ENCODE measurements around the gene MYH11.

The MYH11 gene

DNA sequence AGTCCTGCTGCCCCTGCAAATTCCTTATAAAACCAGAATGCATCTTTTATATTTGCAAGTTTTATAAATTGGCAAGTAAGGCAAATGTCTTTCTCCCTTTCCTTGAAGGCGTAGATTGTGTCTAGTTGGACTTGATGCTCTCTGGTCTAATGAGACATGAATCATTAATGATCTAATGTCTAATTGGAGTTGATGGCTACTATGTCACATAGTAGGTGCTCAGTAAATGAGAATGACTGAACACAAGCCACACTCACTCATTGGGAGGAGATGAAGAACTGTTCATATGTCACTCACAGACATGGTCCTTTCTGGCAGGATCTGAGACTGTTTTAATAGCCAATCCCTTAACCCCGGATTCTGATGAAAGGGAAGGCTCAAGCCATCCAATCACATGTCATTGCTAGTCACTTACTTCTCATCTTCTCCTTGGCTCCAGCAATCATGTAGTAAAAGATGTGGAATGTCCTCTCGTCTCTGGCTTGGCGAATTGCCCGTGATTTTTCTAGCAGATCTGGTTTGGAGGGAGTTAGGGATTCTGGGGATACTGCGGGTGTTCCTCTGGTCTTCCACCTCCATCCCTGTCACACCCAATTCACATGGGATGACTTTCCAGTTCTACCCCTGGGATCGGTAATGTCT is 81.0 kb downstream of the MYH11 start:
- DNase-seq, result no peak

- DNase-seq, result peak in 1 of 5 experiments; percentile 44
These were observed 81.6 kb downstream of the MYH11 start for GRCh38 chr16:15775209-15775608.

DNA sequence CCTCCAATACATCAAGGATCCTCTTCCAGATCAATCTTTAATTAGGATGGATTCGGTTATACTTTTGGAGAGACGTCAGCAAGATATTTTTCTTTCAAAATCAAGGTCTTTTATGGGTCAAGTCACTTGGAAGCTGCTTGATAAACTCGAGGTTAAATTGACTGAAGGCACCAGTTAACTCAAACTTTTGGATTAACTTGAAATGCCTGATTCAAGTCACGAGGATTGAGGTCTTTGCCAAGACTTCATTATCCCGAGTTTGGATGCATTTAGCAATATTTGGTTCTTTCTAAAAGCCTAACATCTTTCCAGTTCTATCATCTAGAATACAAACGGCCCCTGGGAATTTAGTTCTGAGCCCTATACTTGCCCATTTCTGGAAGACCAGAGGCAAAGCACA is 82.9 kb downstream of the MYH11 start:
- no peak for DNase-seq

GRCh38 chr16:15772579-15773293 is 84.1 kb downstream of the MYH11 start:
- no peak for DNase-seq

DNA sequence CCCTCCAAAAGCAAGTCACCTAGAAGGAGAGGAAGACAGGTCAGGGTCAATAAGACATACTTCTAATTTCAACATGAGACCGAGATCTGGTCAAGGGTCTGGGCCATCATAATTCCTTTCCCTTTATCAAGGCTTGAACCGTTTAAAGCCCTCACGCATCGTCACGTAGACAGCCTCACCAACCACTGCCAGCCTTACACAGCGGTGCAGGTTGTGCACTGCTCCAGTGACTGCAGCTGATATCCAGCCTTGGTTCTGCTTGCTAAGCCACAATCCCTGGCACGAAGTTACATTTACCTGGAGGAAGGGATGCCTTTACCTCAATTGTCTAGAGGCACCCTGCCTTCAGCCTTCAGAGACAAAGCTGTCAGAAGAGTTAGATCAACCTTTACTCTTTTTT is 85.1 kb downstream of the MYH11 start:
- no peak for DNase-seq

DNA sequence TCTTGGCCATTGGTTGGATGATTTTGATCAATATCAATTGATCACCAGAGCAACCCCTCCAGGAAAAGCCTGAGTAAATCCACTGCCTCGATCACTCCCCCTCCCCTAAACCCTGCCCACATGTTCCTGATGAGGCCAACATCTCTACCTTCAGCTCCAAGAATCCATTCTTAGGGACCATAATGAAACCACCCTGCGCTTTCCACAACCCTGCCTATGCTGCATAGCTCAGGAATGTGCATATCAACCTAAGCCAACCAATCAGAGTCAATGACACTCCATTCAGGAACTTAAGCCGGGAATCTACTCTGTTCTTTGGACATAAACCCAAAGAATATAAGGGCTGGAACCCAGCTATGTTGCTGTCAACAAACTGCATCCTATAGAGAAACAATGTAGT is 86.3 kb downstream of the MYH11 start:
- DNase-seq, result no peak

DNA sequence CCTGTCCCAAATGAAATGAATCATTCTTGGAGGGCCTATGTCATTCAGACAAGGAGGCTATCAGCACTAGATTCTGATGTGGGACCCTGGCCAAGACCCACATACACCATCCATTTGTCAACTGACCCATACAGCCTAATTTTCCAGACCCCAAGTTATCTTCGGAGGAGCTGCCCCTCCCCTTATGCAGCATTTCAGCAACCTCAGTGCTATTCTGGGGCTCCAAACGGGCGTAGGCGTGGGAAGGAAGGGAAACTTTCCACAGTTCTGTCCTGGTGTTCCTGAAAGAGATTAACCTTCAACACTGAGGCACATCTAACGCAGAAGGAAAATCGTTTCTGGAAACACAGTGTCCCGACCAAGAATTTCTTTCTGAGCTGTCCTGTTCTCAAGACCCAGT is 86.7 kb downstream of the MYH11 start:
- DNase-seq, result no peak

- no peak for DNase-seq
These were observed 87.6 kb downstream of the MYH11 start for GRCh38 chr16:15769239-15769638.

DNA sequence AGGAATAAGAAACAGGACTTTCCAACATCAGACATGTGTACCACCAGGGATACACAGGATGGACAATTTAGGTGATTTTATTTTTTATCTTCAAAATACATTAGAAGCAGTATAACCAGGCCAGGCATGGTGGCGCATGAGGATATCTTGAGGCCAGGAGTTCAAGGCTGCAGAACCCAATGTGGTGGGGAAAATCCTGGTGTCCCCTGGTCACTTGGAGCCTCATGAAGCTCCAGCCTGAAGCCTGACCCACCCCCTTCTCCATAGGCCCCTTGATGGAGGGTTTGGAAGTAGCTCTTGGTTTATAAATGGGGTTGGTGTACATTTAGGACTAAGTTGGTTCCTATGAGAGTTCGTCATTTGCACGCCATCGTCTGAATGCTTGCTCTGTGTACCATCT is 88.6 kb downstream of the MYH11 start:
- DNase-seq, result no peak

- DNase-seq, result no peak
These were observed 89.9 kb downstream of the MYH11 start for GRCh38 chr16:15766918-15767317.

DNA sequence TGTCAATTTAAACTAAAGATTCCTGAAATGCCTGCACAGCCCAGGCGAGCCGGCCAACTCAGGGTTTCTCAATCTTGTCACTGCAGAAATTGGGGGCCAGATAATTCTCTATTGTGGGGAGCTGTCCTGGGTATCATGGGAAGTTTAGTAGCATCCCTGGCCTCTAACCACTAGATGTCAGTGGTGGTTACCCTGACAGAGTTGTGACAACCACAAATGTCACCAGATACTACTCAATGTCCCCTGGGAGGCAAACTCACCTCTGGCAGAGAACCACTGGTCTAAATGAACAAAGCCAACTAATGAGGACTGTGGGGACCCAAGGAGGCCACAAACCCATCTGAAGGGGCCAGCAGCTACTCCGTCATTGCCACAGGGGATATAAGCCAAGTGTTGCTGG is 90.9 kb downstream of the MYH11 start:
- DNase-seq, result peak in 1 of 5 experiments; percentile 64

- DNase-seq, result no peak
These were observed 91.7 kb downstream of the MYH11 start for GRCh38 chr16:15765116-15765515.

GRCh38 chr16:15764112-15764511 is 92.7 kb downstream of the MYH11 start:
- no peak for DNase-seq

DNA sequence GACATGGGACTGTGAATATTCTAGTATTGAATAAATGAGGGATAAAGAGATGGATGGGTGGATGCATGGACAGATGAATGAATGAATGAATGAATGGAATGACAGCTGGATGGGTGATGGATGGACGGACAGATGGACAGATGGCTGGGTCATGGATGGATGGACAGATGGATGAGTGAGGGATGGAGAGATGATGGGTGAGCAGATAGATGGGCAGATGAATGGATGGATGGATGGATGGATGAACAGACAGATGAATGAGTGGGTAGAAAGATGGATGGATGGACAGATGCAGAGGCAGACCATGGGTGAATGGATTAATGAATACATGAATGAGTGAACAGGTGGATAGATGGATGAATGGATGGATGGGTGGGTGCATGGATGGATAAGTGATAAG is 96.7 kb downstream of the MYH11 start:
- DNase-seq, result no peak

DNA sequence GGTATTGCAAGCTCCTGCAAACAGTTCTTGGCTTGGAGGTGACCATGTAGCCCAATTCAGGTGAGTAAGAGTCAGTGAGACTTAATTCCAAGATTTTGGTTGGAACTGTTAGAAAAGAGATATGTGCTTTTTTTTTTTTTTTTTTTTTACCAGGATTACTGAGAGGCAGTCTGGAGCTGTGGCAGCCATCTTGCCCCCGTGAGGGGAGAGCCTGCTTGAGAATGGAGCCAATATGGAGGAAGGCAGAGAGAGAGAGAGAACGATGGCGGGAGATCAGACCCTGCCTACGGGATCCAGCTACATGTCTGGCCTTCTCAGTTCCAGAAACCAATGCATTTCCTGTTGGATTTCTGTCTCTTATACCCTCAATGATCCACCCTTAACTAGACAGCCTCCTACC is 97.8 kb downstream of the MYH11 start:
- no peak for DNase-seq

GRCh38 chr16:15757630-15758251 is 99.1 kb downstream of the MYH11 start:
- DNase-seq, result peak in 1 of 5 experiments; percentile 55

GRCh38 chr16:15757077-15757386 is 99.8 kb downstream of the MYH11 start:
- DNase-seq, result no peak

- DNase-seq, result no peak
These were observed 101.8 kb downstream of the MYH11 start for GRCh38 chr16:15754821-15755534.

DNA sequence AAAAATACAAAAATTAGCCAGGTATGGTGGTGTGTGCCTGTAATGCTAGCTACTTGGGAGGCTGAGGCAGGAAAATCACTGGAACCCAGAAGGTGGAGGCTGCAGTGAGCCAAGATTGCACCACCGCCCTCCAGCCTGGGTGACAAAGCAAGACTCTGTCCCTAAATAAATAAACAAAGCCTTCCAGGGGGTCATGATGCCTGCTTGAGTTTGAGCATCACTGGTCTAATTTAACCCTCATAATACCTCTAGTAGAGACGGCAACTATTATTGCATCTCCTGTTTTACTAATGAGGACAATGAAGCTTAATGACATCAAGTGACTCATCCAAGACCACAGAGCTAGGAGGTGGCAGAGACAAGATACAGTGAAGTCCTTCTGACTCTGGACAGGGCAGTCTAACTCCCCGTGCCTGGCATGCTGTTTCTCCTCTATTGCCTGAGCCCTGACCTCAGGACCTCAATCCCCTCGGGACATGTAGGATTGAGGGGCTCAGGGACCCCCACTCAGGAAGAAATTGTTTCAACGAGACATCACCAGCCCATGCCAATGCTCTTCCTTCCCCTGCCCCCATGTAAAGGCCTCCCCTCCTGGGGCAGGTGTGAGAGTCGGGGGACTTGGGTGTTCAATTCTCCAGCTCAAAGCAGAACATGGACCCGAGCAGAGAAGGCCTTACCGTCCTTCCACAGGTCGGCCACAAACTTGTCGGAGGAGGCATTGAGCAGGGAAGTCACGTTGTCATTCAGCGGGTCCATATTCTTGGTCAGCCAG is 103.9 kb downstream of the MYH11 start:
- no peak for DNase-seq

GRCh38 chr16:15751940-15752339 is 104.9 kb downstream of the MYH11 start:
- no peak for DNase-seq

GRCh38 chr16:15749985-15750384 is 106.8 kb downstream of the MYH11 start:
- DNase-seq, result no peak

DNA sequence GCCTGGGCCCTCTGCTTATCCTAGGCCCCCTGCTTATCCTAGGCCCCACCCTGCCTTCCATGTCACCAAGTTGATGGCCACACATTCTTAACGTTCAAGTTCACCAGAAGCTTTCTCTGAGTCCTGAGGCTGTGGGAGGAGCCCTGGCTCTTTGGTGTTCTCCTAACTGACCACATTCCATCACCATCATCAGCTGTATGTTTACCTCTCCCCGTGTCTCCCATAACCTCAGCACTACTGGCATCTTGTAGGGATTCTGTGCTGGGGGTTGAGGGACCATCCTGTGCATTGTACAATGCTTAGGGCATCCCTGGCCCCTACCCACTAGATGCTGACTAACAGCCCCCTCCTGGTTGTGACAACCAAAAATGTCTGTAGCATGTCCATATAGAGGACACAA is 107.5 kb downstream of the MYH11 start:
- DNase-seq, result no peak

DNA sequence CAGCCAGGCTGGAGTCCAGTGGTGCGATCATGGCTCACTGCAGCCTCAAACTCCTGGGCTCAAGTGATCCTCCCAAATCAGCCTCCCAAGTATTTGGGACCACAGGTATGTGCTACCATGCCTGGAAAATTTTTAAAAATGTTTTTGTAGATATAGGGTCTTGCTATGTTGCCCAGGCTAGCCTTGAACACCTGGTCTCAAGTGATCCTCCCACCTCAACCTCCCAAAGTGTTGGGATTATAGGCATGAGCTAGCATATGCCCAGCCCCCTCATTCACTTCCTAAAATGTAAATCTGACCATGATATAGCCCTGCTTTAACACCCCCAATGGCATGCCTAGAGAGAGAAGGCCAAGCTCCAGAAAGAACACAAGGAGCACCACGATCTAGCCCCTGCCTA is 108.2 kb downstream of the MYH11 start:
- no peak for DNase-seq
